K562 (cell line): ENCODE data around the gene USP49. TPM values are rescaled to one million over a fixed set of nuclear protein-coding genes. Genes with fewer than 3 reads are reported as not detected.

ENCODE experiments used
- ATAC-seq: fragments of 200-7000 bp; cut with Tn5 transposase; 3 replicates; pipeline ENCODE4 v1.9.1; 2020; ENCODE audit warnings: moderate library complexity
- BruUV-seq: library from RNA; stranded (reverse); fragments of 400-500 nt; replicated peaks from 2 replicates; lab custom pipeline; 2021; lab: Mats Ljungman, UMichigan
- CTCF ChIA-PET: fragments of 300-600 bp; formaldehyde crosslinking; extraction: SDS; loops from one replicate; lab custom pipeline; 2021; ENCODE audit warnings: low intra/inter-chr PET ratio; lab: Yijun Ruan, JAX
- POLR2A ChIA-PET: fragments of 300-600, 350-650 bp; sonication (Branson Sonifier 250); formaldehyde crosslinking; extraction: SDS; loops from one replicate; lab custom pipeline; 2021; ENCODE audit warnings: antibody characterized with exemption, inconsistent platforms; lab: Yijun Ruan, JAX
- DNase-seq, 4 experiments: peaks; one replicate each; pipeline versions ENCODE4 v3.0.0 to v3.0.0-alpha.2; 2011 to 2018; ENCODE audit warnings: low spot score in 3 of 4, mixed read lengths in 3 of 4; ENCODE audit errors: extremely low read depth in 1 of 4
- FAIRE-seq: peaks from 2 replicates; lab custom pipeline; 2011; peaks lifted over from hg19 to GRCh38; lab: Jason Lieb, UNC
- H2AFZ ChIP-seq: 2 replicates; pipeline ENCODE4 v1.6.0; 2011; ENCODE audit warnings: low read depth, low read length, control low read depth, inconsistent platforms
- H3K27ac ChIP-seq: fragments of 200-600 bp; 3 replicates; pipeline ENCODE4 v1.8.0; 2011; ENCODE audit warnings: low read depth, mild to moderate bottlenecking, control low read depth, inconsistent platforms, low read length, moderate library complexity, mixed read lengths; ENCODE audit errors: extremely low read depth
- H3K27me3 ChIP-seq, 2 experiments: fragments of 300-600 bp in 1 of 2; 2 replicates in 1 of 2; 3 replicates in 1 of 2; pipeline versions ENCODE4 v1.6.0 to v1.8.0; 2011; ENCODE audit warnings: inconsistent platforms in 2 of 2, low read length in 2 of 2, mild to moderate bottlenecking in 1 of 2, mixed read lengths in 1 of 2, moderate library complexity in 1 of 2; ENCODE audit not compliant: control insufficient read depth in 2 of 2, insufficient read depth in 2 of 2
- H3K36me3 ChIP-seq: fragments of 300-600 bp; 3 replicates; pipeline ENCODE4 v1.8.0; 2011; ENCODE audit warnings: mild to moderate bottlenecking, low read length, inconsistent platforms; ENCODE audit not compliant: control insufficient read depth, insufficient read depth
- H3K4me1 ChIP-seq, 2 experiments: fragments of 200-600 bp in 1 of 2; replicated peaks in 1 of 2; 2 replicates in 1 of 2; 3 replicates in 1 of 2; pipeline versions ENCODE4 v1.5.1 to v1.8.0; 2011; ENCODE audit warnings: inconsistent platforms in 2 of 2, low read length in 2 of 2, mild to moderate bottlenecking in 1 of 2, mixed read lengths in 1 of 2, moderate library complexity in 1 of 2; ENCODE audit not compliant: control insufficient read depth in 2 of 2, insufficient read depth in 2 of 2
- H3K4me2 ChIP-seq: 2 replicates; pipeline ENCODE4 v1.6.1; 2011; ENCODE audit warnings: low read length, control low read depth, inconsistent platforms, mixed read lengths; ENCODE audit not compliant: insufficient read depth
- H3K4me3 ChIP-seq: fragments of 200-600 bp; sonication (generic), shearing (Covaris generic); 2 replicates; pipeline ENCODE4 v1.5.1; 2016; ENCODE audit warnings: control low read depth, inconsistent platforms
- H3K79me2 ChIP-seq: fragments of 200-600 bp; 3 replicates; pipeline ENCODE4 v1.8.0; 2011; ENCODE audit warnings: low read length, inconsistent platforms; ENCODE audit not compliant: control insufficient read depth, insufficient read depth
- H3K9ac ChIP-seq, 2 experiments: 2 replicates each; pipeline versions ENCODE4 v1.6.0 to v1.6.1; 2011; ENCODE audit warnings: low read depth in 2 of 2, low read length in 2 of 2, control low read depth in 1 of 2, inconsistent platforms in 1 of 2, mild to moderate bottlenecking in 1 of 2, mixed read lengths in 1 of 2; ENCODE audit not compliant: insufficient read depth in 1 of 2
- H3K9me1 ChIP-seq: one replicate; pipeline ENCODE4 v1.6.0; 2011; ENCODE audit warnings: inconsistent platforms, mild to moderate bottlenecking, low read length, moderate library complexity; ENCODE audit not compliant: control insufficient read depth, insufficient read depth
- H3K9me3 ChIP-seq: replicated peaks from 2 replicates; pipeline ENCODE4 v1.5.1; 2011; ENCODE audit warnings: low read depth, low read length, inconsistent platforms; ENCODE audit not compliant: control insufficient read depth, insufficient read depth
- H4K20me1 ChIP-seq: replicated peaks from 2 replicates; pipeline ENCODE4 v1.6.1; 2011; ENCODE audit warnings: low read length, inconsistent platforms, mixed read lengths; ENCODE audit not compliant: control insufficient read depth, insufficient read depth
- CTBP1 ChIP-seq: fragments of 450-650 bp; IDR thresholded peaks from 2 replicates; pipeline ENCODE4 v1.6.1; 2016; ENCODE audit warnings: borderline replicate concordance
- MED1 ChIP-seq: sonication (generic); formaldehyde crosslinking; IDR thresholded peaks from 2 replicates; pipeline ENCODE4 v1.8.1; 2023; ENCODE audit warnings: missing genetic modification reagents, borderline replicate concordance
- NFXL1 ChIP-seq: fragments of 450-650 bp; formaldehyde crosslinking; IDR thresholded peaks from 2 replicates; pipeline ENCODE4 v1.4.0; 2021; ENCODE audit warnings: mild to moderate bottlenecking
- NR2C1 ChIP-seq, 2 experiments: fragments of 450-650 bp; IDR thresholded peaks; 2 replicates each; pipeline ENCODE4 v1.6.1; 2017; ENCODE audit warnings: mild to moderate bottlenecking in 2 of 2, antibody characterized with exemption in 1 of 2, inconsistent platforms in 1 of 2, missing compliant biosample characterization in 1 of 2, missing genetic modification characterization in 1 of 2
- SAFB ChIP-seq: fragments of 200-400 bp; formaldehyde crosslinking; IDR thresholded peaks from 2 replicates; pipeline ENCODE4 v1.6.1; 2017; ENCODE audit warnings: low read depth, low read length, borderline replicate concordance
- YBX1 ChIP-seq: fragments of 450-650 bp; IDR thresholded peaks from 2 replicates; pipeline ENCODE4 v1.7.1; 2016; ENCODE audit warnings: mild to moderate bottlenecking
- ZBTB40 ChIP-seq, 2 experiments: fragments of 450-650 bp in 1 of 2; sonication (generic) in 1 of 2; formaldehyde crosslinking in 1 of 2; IDR thresholded peaks; 2 replicates each; pipeline versions ENCODE4 v1.7.1 to v1.9.0; 2016 to 2022; ENCODE audit warnings: inconsistent platforms in 1 of 2, mild to moderate bottlenecking in 1 of 2, missing genetic modification reagents in 1 of 2
- ZFP30 ChIP-seq: fragments of 250-450 bp; sonication (Bioruptor Pico); IDR thresholded peaks from 2 replicates; pipeline ENCODE4 v1.8.0; 2022; ENCODE audit warnings: moderate library complexity, mild to moderate bottlenecking, inconsistent platforms, borderline replicate concordance
- ZNF518B ChIP-seq: fragments of 250-450 bp; sonication (Bioruptor Pico); IDR thresholded peaks from 2 replicates; pipeline ENCODE4 v1.5.0; 2021; ENCODE audit warnings: mild to moderate bottlenecking, moderate library complexity
- ZNF717 ChIP-seq: fragments of 250-450 bp; sonication (Bioruptor Pico); IDR thresholded peaks from 2 replicates; pipeline ENCODE4 v1.5.0; 2021
- WGBS: fragments of 100-300 bp; shearing (Covaris generic); methylation state at CpG from one replicate; pipeline ENCODE4 v1.1.6; 2016; ENCODE audit warnings: low coverage, mixed read lengths; ENCODE audit not compliant: insufficient coverage; ENCODE audit errors: missing lambda C conversion rate; 5-methylcytosine and 5-hydroxymethylcytosine counted together
- in situ Hi-C: fragments of 300-500 bp; cut with MboI; formaldehyde crosslinking; loops from 4 replicates; pipeline ENCODE4 v1.15.0; 2018; ENCODE audit warnings: inconsistent platforms, mixed read lengths
- intact Hi-C: fragments of 100-400 bp; cut with micrococcal nuclease; formaldehyde crosslinking; loops from 2 replicates; pipeline ENCODE4 v1.14.2; 2022
- polyA plus RNA-seq, 8 experiments: library from polyadenylated mRNA; depleted of rRNA in 4 of 8; stranded (reverse) in 5 of 8; unstranded in 3 of 8; fragments of >200 nt; fragmentation: Nextera tagmentation in 2 of 8; fragmentation: Illumina TruSeq in 1 of 8; extraction: Ambion mirVana in 2 of 8; extraction: Trizol in 1 of 8; gene quantifications; 2 replicates each; pipeline versions ENCODE4 v1.2.1 to v1.2.3, GENCODE V29; 2011 to 2014; ENCODE audit warnings: inconsistent platforms in 1 of 8, missing spikeins in 1 of 8
- total RNA-seq, 7 experiments: library from RNA; depleted of rRNA in 6 of 7; stranded (reverse); fragments of >200 nt in 6 of 7; fragmentation: Illumina TruSeq in 2 of 7; extraction: Trizol in 2 of 7; gene quantifications; 2 replicates each; pipeline versions ENCODE4 v1.2.1 to v1.2.3, GENCODE V29; 2011 to 2021; ENCODE audit warnings: low replicate concordance in 1 of 7

The USP49 gene
- total and polyA plus RNA-seq, 9 of the 15 experiments (the other 6 are each of a cell fraction or from before 2014, with no cell fraction given) = 1.0 to 9.9 (median 6.5) TPM

DNA sequence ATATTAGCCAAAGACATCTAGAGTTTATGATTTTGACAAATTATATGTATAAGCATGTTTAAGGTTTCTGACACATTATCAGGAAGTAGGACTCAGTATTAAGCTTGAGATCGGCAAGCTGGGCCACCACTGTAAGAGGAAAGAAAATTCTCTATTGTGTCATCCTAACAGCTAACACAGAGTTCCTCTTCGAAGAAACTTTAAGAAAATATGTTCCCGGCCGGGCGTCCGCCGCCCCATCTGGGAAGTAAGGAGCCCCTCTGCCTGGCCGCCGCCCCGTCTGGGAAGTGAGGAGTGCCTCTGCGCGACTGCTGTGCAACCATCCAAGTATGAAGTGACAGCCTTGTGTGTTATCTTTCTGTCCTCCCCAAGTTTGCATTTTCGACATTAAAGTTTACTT is 23.0 kb downstream of the USP49 start:
- no TSS peak for BruUV-seq
- 83% methylated on average over 12 of the region's 13 CpGs for WGBS
- Histone ChIP-seq H3K79me2 (no peaks in the 10 kb centered on the region), H3K9me3 (no peaks in the 10 kb centered on the region), H3K36me3 (peaks cover 6% of the 10 kb centered on the region; the same call in 2 of the 3 replicates), H3K4me2 (no peak overlapping the region), H2AFZ (no peak overlapping the region)
- FAIRE-seq (no peak), DNase-seq (no peak)
- intact Hi-C loops = no loop called here
- no peak for TF ChIP-seq NFXL1 (CRISPR knock-in tag)
- no peak for TF ChIP-seq YBX1
- no peak for TF ChIP-seq SAFB
- no peak for TF ChIP-seq MED1 (CRISPR knock-in tag)
- TF ChIP-seq ZNF518B = no peak
- no peak for TF ChIP-seq CTBP1
- TF ChIP-seq ZNF717 (CRISPR knock-in tag) = no peak
- no peak for TF ChIP-seq NR2C1 (IDR thresholded peaks at IDR 0.05)
- no peak for TF ChIP-seq NR2C1 (tag; IDR thresholded peaks at IDR 0.05)
- TF ChIP-seq ZBTB40 (IDR thresholded peaks at IDR 0.05) = no peak
- no peak for TF ChIP-seq ZBTB40 (CRISPR knock-in tag; IDR thresholded peaks at IDR 0.05)
- TF ChIP-seq ZFP30 (CRISPR knock-in tag) = no peak
- TF ChIP-seq, all 486 proteins: peak for 0
- in situ Hi-C loops = no loop called here
- no peak overlapping the region for H3K9ac ChIP-seq
- H3K27me3 ChIP-seq = no peaks in the 10 kb centered on the region
- no peak overlapping the region for H3K4me3 ChIP-seq
- ChIA-PET POLR2A (interaction anchor here (0.7 to 3.2 kb wide), 2 partner anchors 24 to 83 kb away, joined by 3 to 9 read pairs; partner anchors contain the start of gene USP49), CTCF (no interaction called here)
- no peaks in the 10 kb centered on the region for H3K9me1 ChIP-seq
- no peak for ATAC-seq
- no peaks in the 10 kb centered on the region for H3K4me1 ChIP-seq
- no peaks in the 10 kb centered on the region for H4K20me1 ChIP-seq
- no peak overlapping the region for H3K27ac ChIP-seq
